Osteoblast (primary cell): ENCODE data around the gene S1PR5. TPM values are rescaled to one million over a fixed set of nuclear protein-coding genes. Genes with fewer than 3 reads are reported as not detected.
"Not testable (repeated sequence)": the region's sequence is repeated elsewhere in the genome, so short reads cannot be mapped to it uniquely, and the experiment has no call there.

Experiments
- DNase-seq: peaks from one replicate; pipeline ENCODE4 v3.0.0; 2011; ENCODE audit warnings: low spot score, mixed read lengths; ENCODE audit not compliant: insufficient read length; ENCODE audit errors: missing footprints
- H2AFZ ChIP-seq: 2 replicates; pipeline ENCODE4 v1.6.0; 2011; ENCODE audit warnings: mild to moderate bottlenecking, low read length
- H3K27ac ChIP-seq: 2 replicates; pipeline ENCODE4 v1.5.1; 2011; ENCODE audit warnings: mild to moderate bottlenecking, low read depth, low read length, moderate library complexity
- H3K27me3 ChIP-seq: 2 replicates; pipeline ENCODE4 v1.6.0; 2012; ENCODE audit warnings: mild to moderate bottlenecking, control low read depth, inconsistent platforms, low read length, moderate library complexity; ENCODE audit not compliant: insufficient read depth
- H3K36me3 ChIP-seq: 2 replicates; pipeline ENCODE4 v1.5.1; 2011; ENCODE audit warnings: mild to moderate bottlenecking, low read length, control low read depth, moderate library complexity; ENCODE audit not compliant: insufficient read depth
- H3K4me1 ChIP-seq: 2 replicates; pipeline ENCODE4 v1.5.1; 2011; ENCODE audit warnings: mild to moderate bottlenecking, low read length, control low read depth, moderate library complexity; ENCODE audit not compliant: insufficient read depth
- H3K4me2 ChIP-seq: 2 replicates; pipeline ENCODE4 v1.6.0; 2011; ENCODE audit warnings: mild to moderate bottlenecking, low read length; ENCODE audit not compliant: insufficient read depth
- H3K4me3 ChIP-seq: fragments of 200-600 bp; sonication (generic); 3 replicates; pipeline ENCODE4 v1.5.1; 2012; ENCODE audit warnings: mild to moderate bottlenecking, low read length, inconsistent platforms; ENCODE audit not compliant: insufficient read depth
- H3K79me2 ChIP-seq: 2 replicates; pipeline ENCODE4 v1.6.0; 2012; ENCODE audit warnings: mild to moderate bottlenecking, low read length, control low read depth, inconsistent platforms; ENCODE audit not compliant: insufficient read depth
- H3K9me3 ChIP-seq: 2 replicates; pipeline ENCODE4 v1.5.1; 2011; ENCODE audit warnings: low read depth, low read length, control low read depth
- H4K20me1 ChIP-seq: 2 replicates; pipeline ENCODE4 v1.6.0; 2012; ENCODE audit warnings: mild to moderate bottlenecking, low read length, control low read depth; ENCODE audit not compliant: insufficient read depth
- total RNA-seq: library from RNA; depleted of rRNA; stranded (reverse); fragments of >200 nt; gene quantifications from 2 replicates; pipeline ENCODE4 v1.2.3, GENCODE V29; 2012
- TF ChIP-seq, protein P1 (sequence below): IDR thresholded peaks from 2 replicates; pipeline ENCODE4 v1.5.1; 2011; ENCODE audit warnings: mild to moderate bottlenecking, low read depth, low read length, moderate library complexity; ENCODE audit errors: extremely low read depth

The S1PR5 gene
- total RNA-seq, 1 donor: 0.36 TPM

DNA sequence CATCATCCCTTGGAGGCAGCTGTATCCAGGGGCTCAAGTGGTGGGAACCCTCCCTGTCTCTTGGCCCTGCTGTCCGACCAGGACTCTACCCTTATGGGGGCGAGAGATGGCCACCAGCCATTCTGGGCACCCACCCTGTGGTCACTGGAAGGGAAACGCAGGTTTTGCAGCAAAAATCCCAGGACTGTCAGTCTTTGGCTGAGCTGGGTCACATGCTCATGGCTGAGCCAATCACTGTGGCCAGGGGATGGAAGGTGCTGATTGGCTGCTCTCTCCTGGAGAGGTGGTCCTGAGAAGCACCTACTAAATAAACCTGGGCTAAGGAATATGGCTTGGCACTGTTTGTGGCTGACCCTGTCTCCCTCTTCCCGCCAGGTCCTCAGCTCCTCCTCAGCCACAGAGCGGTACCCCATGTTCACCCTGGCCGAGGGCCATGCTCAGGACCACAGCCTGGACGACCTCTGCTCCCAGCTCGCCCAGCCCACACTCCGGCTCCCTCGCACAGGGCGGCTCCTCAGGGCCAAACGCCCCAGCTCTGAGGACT, 35.3 kb upstream of the S1PR5 start:
- Histone ChIP-seq H3K4me3 (no peak overlapping the region), H3K9me3 (no peaks in the 10 kb centered on the region), H3K4me2 (no peak overlapping the region), H3K27me3 (no peaks in the 10 kb centered on the region), H2AFZ (no peak overlapping the region), H3K79me2 (no peaks in the 10 kb centered on the region), H3K27ac (no peak overlapping the region), H3K4me1 (no peaks in the 10 kb centered on the region), H3K36me3 (peaks cover 41% of the 10 kb centered on the region), H4K20me1 (peaks cover 3% of the 10 kb centered on the region)
- TF ChIP-seq, protein P1, sequence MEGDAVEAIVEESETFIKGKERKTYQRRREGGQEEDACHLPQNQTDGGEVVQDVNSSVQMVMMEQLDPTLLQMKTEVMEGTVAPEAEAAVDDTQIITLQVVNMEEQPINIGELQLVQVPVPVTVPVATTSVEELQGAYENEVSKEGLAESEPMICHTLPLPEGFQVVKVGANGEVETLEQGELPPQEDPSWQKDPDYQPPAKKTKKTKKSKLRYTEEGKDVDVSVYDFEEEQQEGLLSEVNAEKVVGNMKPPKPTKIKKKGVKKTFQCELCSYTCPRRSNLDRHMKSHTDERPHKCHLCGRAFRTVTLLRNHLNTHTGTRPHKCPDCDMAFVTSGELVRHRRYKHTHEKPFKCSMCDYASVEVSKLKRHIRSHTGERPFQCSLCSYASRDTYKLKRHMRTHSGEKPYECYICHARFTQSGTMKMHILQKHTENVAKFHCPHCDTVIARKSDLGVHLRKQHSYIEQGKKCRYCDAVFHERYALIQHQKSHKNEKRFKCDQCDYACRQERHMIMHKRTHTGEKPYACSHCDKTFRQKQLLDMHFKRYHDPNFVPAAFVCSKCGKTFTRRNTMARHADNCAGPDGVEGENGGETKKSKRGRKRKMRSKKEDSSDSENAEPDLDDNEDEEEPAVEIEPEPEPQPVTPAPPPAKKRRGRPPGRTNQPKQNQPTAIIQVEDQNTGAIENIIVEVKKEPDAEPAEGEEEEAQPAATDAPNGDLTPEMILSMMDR: no peak
- DNase-seq: peak; percentile 96

DNA sequence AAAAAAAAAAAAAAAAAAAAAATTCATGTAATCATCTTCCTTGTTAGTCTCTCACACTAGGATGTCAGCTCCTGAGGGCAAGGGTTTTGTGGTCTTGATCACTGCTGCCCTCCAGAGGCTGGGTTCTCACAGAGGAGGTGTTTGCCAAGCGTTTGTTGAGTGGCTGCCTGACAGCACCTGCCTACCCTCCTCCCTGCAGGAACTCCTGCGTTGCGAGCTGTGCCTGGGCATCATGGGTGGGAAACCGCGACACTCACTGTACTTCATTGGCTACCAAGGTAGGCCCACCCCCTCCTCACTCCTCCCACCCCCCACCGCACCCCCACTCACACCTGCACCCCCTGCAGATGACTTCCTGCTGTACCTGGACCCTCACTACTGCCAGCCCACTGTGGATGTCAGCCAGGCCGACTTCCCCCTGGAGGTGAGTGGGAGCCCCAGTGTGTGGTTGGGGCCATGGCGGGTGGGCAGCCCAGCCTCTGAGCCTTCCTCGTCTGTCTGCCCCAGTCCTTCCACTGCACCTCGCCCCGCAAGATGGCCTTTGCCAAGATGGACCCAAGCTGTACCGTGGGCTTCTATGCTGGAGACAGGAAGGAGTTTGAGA, 34.6 kb upstream of the S1PR5 start:
- DNase-seq: peak; percentile 91
- Histone ChIP-seq H4K20me1 (peaks cover 3% of the 10 kb centered on the region), H3K4me3 (no peak overlapping the region), H3K36me3 (peaks cover 38% of the 10 kb centered on the region), H3K4me1 (no peaks in the 10 kb centered on the region), H2AFZ (no peak overlapping the region), H3K4me2 (no peak overlapping the region), H3K27ac (no peak overlapping the region), H3K79me2 (peaks cover 4% of the 10 kb centered on the region), H3K27me3 (no peaks in the 10 kb centered on the region), H3K9me3 (no peaks in the 10 kb centered on the region)
- TF ChIP-seq, protein P1: peak; percentile 14

DNA sequence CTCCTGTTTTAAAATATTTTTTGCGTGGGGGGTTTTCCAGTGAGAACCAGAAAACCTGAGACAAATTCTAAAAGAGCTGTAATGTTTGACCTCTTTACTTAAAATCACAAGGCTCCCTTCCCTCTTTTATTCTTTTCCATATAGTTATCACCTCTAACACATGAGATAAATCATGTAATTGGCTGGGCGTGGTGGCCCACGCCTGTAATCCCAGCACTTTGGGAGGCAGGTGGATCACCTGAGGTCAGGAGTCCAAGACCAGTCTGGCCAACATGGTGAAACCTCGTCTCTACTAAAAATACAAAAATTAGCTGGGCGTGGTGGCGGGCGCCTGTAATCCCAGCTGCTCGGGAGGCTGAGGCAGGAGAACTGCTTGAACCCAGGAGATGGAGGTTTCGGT, 33.8 kb upstream of the S1PR5 start:
- not testable (repeated sequence) for H2AFZ ChIP-seq, H3K4me2 ChIP-seq, H4K20me1 ChIP-seq, DNase-seq, H3K27ac ChIP-seq, H3K4me3 ChIP-seq, H3K79me2 ChIP-seq, H3K27me3 ChIP-seq, H3K4me1 ChIP-seq, H3K9me3 ChIP-seq
- peaks cover 32% of the 10 kb centered on the region for H3K36me3 ChIP-seq

DNA sequence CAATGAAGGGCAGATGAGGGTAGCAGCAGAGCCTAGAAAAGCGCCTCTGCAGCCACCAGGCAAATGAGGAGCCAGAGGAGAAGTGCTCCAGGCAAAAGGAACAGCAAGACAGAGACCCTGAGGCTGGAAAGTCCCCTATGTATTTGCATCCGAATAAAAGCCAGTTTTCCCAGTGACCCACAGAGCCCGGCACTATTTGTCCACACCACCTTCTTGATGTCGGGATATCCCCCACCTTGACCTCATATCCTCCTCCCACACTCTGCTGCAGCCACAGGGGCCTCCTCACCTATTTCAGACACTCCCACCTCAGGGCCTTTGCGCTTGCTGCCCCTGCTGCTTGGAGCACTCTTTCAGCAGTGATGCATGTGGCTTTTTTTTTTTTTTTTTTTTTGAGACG, 33.1 kb upstream of the S1PR5 start:
- Histone ChIP-seq H3K79me2 (peaks cover 10% of the 10 kb centered on the region), H3K4me2 (no peak overlapping the region), H3K27me3 (no peaks in the 10 kb centered on the region), H3K9me3 (no peaks in the 10 kb centered on the region), H4K20me1 (peaks cover under 1% of the 10 kb centered on the region), H3K4me1 (no peaks in the 10 kb centered on the region), H3K27ac (no peak overlapping the region), H3K4me3 (no peak overlapping the region), H2AFZ (no peak overlapping the region), H3K36me3 (peaks cover 32% of the 10 kb centered on the region)
- TF ChIP-seq, protein P1: no peak
- peak; percentile 66 for DNase-seq
